HCT116 (cell line): Measurements from ENCODE around the gene HAGH.

Source experiments
- CEBPB ChIP-seq: IDR thresholded peaks from 2 replicates; pipeline ENCODE4 v1.6.1; 2012; ENCODE audit warnings: low read depth
- CTCF ChIP-seq, 3 experiments: fragments of 200-600 bp in 1 of 3; sonication (generic) in 1 of 3; IDR thresholded peaks in 2 of 3; conservative IDR thresholded peaks in 1 of 3; 2 replicates each; pipeline ENCODE4 v1.5.1; 2012 to 2017; ENCODE audit warnings: low read depth in 2 of 3, low read length in 2 of 3, antibody characterized with exemption in 1 of 3, borderline replicate concordance in 1 of 3, control low read depth in 1 of 3, mild to moderate bottlenecking in 1 of 3, mixed read lengths in 1 of 3, mixed run types in 1 of 3, moderate library complexity in 1 of 3; ENCODE audit not compliant: insufficient read depth in 1 of 3
- ELF1 ChIP-seq: IDR thresholded peaks from 2 replicates; pipeline ENCODE4 v1.6.1; 2012; ENCODE audit warnings: low read depth, borderline replicate concordance
- EZH2 ChIP-seq: fragments of 200-600 bp; sonication (generic); IDR thresholded peaks from 2 replicates; pipeline ENCODE4 v1.6.1; 2017; ENCODE audit warnings: antibody characterized with exemption, mixed run types
- EZH2phosphoT487 ChIP-seq: fragments of 200-600 bp; IDR thresholded peaks from 2 replicates; pipeline ENCODE4 v1.6.1; 2018; ENCODE audit warnings: antibody characterized with exemption, borderline replicate concordance
- POLR2A ChIP-seq: IDR thresholded peaks from 2 replicates; pipeline ENCODE4 v1.7.0; 2011; ENCODE audit warnings: borderline replicate concordance; ENCODE audit not compliant: insufficient read depth, insufficient read length; ENCODE audit errors: extremely low read depth
- POLR2AphosphoS5 ChIP-seq: IDR thresholded peaks from 2 replicates; pipeline ENCODE4 v1.6.1; 2011; ENCODE audit warnings: mild to moderate bottlenecking, low read depth, low read length, moderate library complexity
- REST ChIP-seq: IDR thresholded peaks from 2 replicates; pipeline ENCODE4 v1.6.1; 2012; ENCODE audit warnings: low read depth
- SP1 ChIP-seq: IDR thresholded peaks from 2 replicates; pipeline ENCODE4 v1.6.1; 2012; ENCODE audit warnings: low read depth
- TCF7L2 ChIP-seq: IDR thresholded peaks from 2 replicates; pipeline ENCODE4 v1.7.0; 2011; ENCODE audit warnings: borderline replicate concordance, inconsistent platforms; ENCODE audit not compliant: insufficient read depth, insufficient read length; ENCODE audit errors: extremely low read depth
- YY1 ChIP-seq: IDR thresholded peaks from 2 replicates; pipeline ENCODE4 v1.6.1; 2011; ENCODE audit warnings: low read length, low read depth, moderate library complexity, mild to moderate bottlenecking; ENCODE audit not compliant: insufficient replicate concordance; ENCODE audit errors: extremely low read depth
- ZBTB33 ChIP-seq: IDR thresholded peaks from 2 replicates; pipeline ENCODE4 v1.6.1; 2011; ENCODE audit warnings: mild to moderate bottlenecking, low read length, moderate library complexity; ENCODE audit not compliant: insufficient replicate concordance; ENCODE audit errors: extremely low read depth
- ZFX ChIP-seq: fragments of 450-650 bp; IDR thresholded peaks from 2 replicates; pipeline ENCODE4 v1.6.1; 2017
- ZNF274 ChIP-seq: fragments of 200-500 bp; sonication (Bioruptor generic); IDR thresholded peaks from 2 replicates; pipeline ENCODE4 v1.6.1; 2014; ENCODE audit warnings: mild to moderate bottlenecking, low read depth, low read length, inconsistent platforms

GRCh38 chr16:1778200-1779179 is 48.1 kb downstream of the HAGH start:
- peak; percentile 49 for TF ChIP-seq POLR2A
- no peak for TF ChIP-seq CTCF (IDR thresholded peaks at IDR 0.05 in 2 of 3, conservative IDR thresholded peaks at IDR 0.05 in 1 of 3; ENCODE audit: borderline replicate concordance in 1 of 3, insufficient read depth in 1 of 3, low read depth in 2 of 3, low read length in 2 of 3)
- no peak for TF ChIP-seq EZH2phosphoT487
- TF ChIP-seq ZBTB33: no peak
- no peak for TF ChIP-seq EZH2
- no peak for TF ChIP-seq ELF1
- no peak for TF ChIP-seq SP1
- TF ChIP-seq TCF7L2: no peak
- TF ChIP-seq POLR2AphosphoS5: 0 out of 2 replicates have a peak, but pooled peaks have one; percentile 25
- no peak for TF ChIP-seq REST
- no peak for TF ChIP-seq ZNF274
- TF ChIP-seq ZFX: no peak
- TF ChIP-seq YY1: no peak
- TF ChIP-seq CEBPB: no peak
